Right lobe of liver (tissue), 4 donors: ENCODE measurements around the gene ROBO2.

Experiments
- CTCF ChIP-seq, 4 donors: fragments of 200-600 bp in 3 of 4; fragments of 450-650 bp in 1 of 4; IDR thresholded peaks; one replicate each; pipeline versions ENCODE4 v1.5.1 to v1.8.0; 2016 to 2022; ENCODE audit warnings: antibody characterized with exemption in 4 of 4, mild to moderate bottlenecking in 2 of 4
- POLR2A ChIP-seq: fragments of 450-650 bp; IDR thresholded peaks from one replicate; pipeline ENCODE4 v1.6.1; 2017; ENCODE audit warnings: antibody characterized with exemption, mild to moderate bottlenecking
- donor health status: DM: no; HTN: no; CAD: no.
- donor health status: DM: no; HTN: no; CAD: no.
- donor health status: DM: no; HTN: yes; CAD: no.

- peak in 1 of 4 donors; percentile 6 for TF ChIP-seq CTCF (IDR thresholded peaks at IDR 0.05)
- no peak for TF ChIP-seq POLR2A
Observed at GRCh38 chr3:77158730-77159581, 119.1 kb downstream of the ROBO2 start.
